ENCODE results near the gene POU5F1. TPM values are rescaled to one million over a fixed set of nuclear protein-coding genes. Genes with fewer than 3 reads are reported as not detected.

POU5F1 gene
- polyA plus RNA-seq, 1 donor from 2014 or later, result not detected

- no peaks in the 10 kb centered on the region for H3F3A ChIP-seq (ENCODE audit: insufficient read depth, low read length, poor library complexity, severe bottlenecking)
- no peak overlapping the region for H3K4me2 ChIP-seq (ENCODE audit: low read length)
- no peak for TF ChIP-seq EZH2 (IDR thresholded peaks at IDR 0.05; ENCODE audit: borderline replicate concordance, insufficient read depth, low read length, poor library complexity, severe bottlenecking)
- no peak for TF ChIP-seq REST (IDR thresholded peaks at IDR 0.05; ENCODE audit: borderline replicate concordance)
- TF ChIP-seq MXI1 (conservative IDR thresholded peaks at IDR 0.05; ENCODE audit: poor library complexity, severe bottlenecking), result no peak
- TF ChIP-seq CTCF (IDR thresholded peaks at IDR 0.05; ENCODE audit: poor library complexity, severe bottlenecking), result no peak
- TF ChIP-seq RAD21 (conservative IDR thresholded peaks at IDR 0.05), result no peak
- no peak for TF ChIP-seq TAF1 (IDR thresholded peaks at IDR 0.05; ENCODE audit: low read depth)
- no peak for TF ChIP-seq EP300 (conservative IDR thresholded peaks at IDR 0.05; ENCODE audit: poor library complexity, severe bottlenecking)
- TF ChIP-seq POLR2AphosphoS5 (IDR thresholded peaks at IDR 0.05), result no peak
- TF ChIP-seq SMC3 (conservative IDR thresholded peaks at IDR 0.05; ENCODE audit: poor library complexity), result no peak
- no peaks in the 10 kb centered on the region for H4K20me1 ChIP-seq (ENCODE audit: insufficient read depth)
- no peak overlapping the region for H3K9ac ChIP-seq (ENCODE audit: low read length)
- no peaks in the 10 kb centered on the region for H3K9me3 ChIP-seq (ENCODE audit: low read length)
- H3K27me3 ChIP-seq (ENCODE audit: insufficient read depth, low read depth, low read length), result no peaks in the 10 kb centered on the region
- H3K36me3 ChIP-seq (ENCODE audit: insufficient read depth, low read length), result no peaks in the 10 kb centered on the region
- no peak overlapping the region for H3K27ac ChIP-seq (ENCODE audit: low read length)
- no peaks in the 10 kb centered on the region for H3K79me2 ChIP-seq (replicated peaks; ENCODE audit: insufficient read depth, low read length)
- H3K9me2 ChIP-seq (ENCODE audit: insufficient read depth, low read length), result no peaks in the 10 kb centered on the region
- no peak overlapping the region for H3K4me3 ChIP-seq (ENCODE audit: low read length)
- H2AFZ ChIP-seq (ENCODE audit: low read depth, low read length), result no peak overlapping the region
Measured at GRCh38 chr6:31132806-31133205, 37.7 kb downstream of the POU5F1 start.

GRCh38 chr6:31131595-31131994 is 38.9 kb downstream of the POU5F1 start:
- Histone ChIP-seq H2AFZ (ENCODE audit: low read depth, low read length) (no peak overlapping the region), H3K9me2 (ENCODE audit: insufficient read depth, low read length) (no peaks in the 10 kb centered on the region), H3K9ac (ENCODE audit: low read length) (no peak overlapping the region), H3K4me2 (ENCODE audit: low read length) (no peak overlapping the region), H3K27ac (ENCODE audit: low read length) (no peak overlapping the region), H3K27me3 (ENCODE audit: insufficient read depth, low read depth, low read length) (no peaks in the 10 kb centered on the region), H3K36me3 (ENCODE audit: insufficient read depth, low read length) (no peaks in the 10 kb centered on the region), H3K4me3 (ENCODE audit: low read length) (no peak overlapping the region), H3K79me2 (replicated peaks; ENCODE audit: insufficient read depth, low read length) (no peaks in the 10 kb centered on the region), H3F3A (ENCODE audit: insufficient read depth, low read length, poor library complexity, severe bottlenecking) (no peaks in the 10 kb centered on the region), H4K20me1 (ENCODE audit: insufficient read depth) (no peaks in the 10 kb centered on the region), H3K9me3 (ENCODE audit: low read length) (no peaks in the 10 kb centered on the region)
- TF ChIP-seq EP300 (conservative IDR thresholded peaks at IDR 0.05; ENCODE audit: poor library complexity, severe bottlenecking), result no peak
- no peak for TF ChIP-seq MXI1 (conservative IDR thresholded peaks at IDR 0.05; ENCODE audit: poor library complexity, severe bottlenecking)
- TF ChIP-seq CTCF (IDR thresholded peaks at IDR 0.05; ENCODE audit: poor library complexity, severe bottlenecking), result no peak
- no peak for TF ChIP-seq TAF1 (IDR thresholded peaks at IDR 0.05; ENCODE audit: low read depth)
- TF ChIP-seq RAD21 (conservative IDR thresholded peaks at IDR 0.05), result no peak
- no peak for TF ChIP-seq SMC3 (conservative IDR thresholded peaks at IDR 0.05; ENCODE audit: poor library complexity)
- TF ChIP-seq EZH2 (IDR thresholded peaks at IDR 0.05; ENCODE audit: borderline replicate concordance, insufficient read depth, low read length, poor library complexity, severe bottlenecking), result no peak
- TF ChIP-seq REST (IDR thresholded peaks at IDR 0.05; ENCODE audit: borderline replicate concordance), result no peak
- TF ChIP-seq POLR2AphosphoS5 (IDR thresholded peaks at IDR 0.05), result no peak

Data from neural cell (in vitro differentiated cells).